Measurements from ENCODE around the gene COPS4. TPM values are rescaled to one million over a fixed set of nuclear protein-coding genes. Genes with fewer than 3 reads are reported as not detected.
"Not testable (repeated sequence)": the region's sequence is repeated elsewhere in the genome, so short reads cannot be mapped to it uniquely, and the experiment has no call there.

Gene COPS4
- total RNA-seq, 2 experiments from 2014 or later: 28.0 to 29.3 TPM

GRCh38 chr4:83108101-83108861, 73.3 kb downstream of the COPS4 start:
- Mint-ChIP-seq H3K27ac (peak overlapping the region; percentile 92), H3K27me3 (no peaks in the 10 kb centered on the region), H3K4me3 (peak overlapping the region; percentile 92), H3K4me1 (peaks cover 60% of the 10 kb centered on the region), H3K9me3 (no peaks in the 10 kb centered on the region), H3K36me3 (ENCODE audit: low read depth) (peaks cover 85% of the 10 kb centered on the region)
- CTCF ChIA-PET: interaction anchor here (0.5 to 3.8 kb wide), 3 partner anchors 16 to 145 kb away, joined by 3 to 21 read pairs (median 3); no protein-coding TSS in a partner anchor
- peak; percentile 21 for DNase-seq
- POLR2A ChIA-PET: no interaction called here

DNA sequence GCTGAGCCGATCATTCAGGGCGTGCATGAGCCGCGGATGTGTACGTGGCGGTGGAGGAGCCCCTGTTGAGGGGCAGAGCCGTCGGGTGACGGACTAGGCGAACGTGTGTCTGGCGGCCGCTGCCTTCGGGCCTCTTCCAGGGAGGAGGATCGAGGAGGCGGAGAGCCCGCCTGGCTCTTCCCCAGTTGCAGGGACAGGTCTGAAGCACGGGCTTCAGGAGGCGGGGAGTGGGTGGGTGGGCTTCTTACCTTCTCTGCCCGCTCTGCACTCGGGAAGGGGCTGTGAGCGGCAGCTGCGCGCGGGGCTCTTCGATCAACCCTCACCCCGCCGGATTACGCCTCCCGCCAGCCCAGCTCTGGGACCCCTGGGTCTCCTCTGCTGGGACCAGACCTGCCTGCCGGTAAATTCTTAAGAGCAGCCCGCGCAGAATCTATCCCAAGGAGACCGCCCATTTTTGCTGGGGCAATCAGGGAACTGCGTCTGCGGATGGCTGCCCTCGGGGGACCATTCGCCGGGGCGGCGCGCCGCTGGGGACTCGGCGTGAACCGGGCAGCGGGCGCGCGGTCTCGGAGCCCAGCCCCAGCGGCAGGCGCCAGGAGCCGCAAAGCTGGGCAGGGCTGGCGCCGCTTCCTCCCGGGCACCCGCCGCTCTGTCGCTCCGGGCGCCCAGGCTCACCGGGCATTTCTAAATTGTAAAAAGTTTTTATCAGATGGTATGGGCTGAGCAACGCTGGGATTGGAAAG, 74.7 kb downstream of the COPS4 start:
- CTCF ChIA-PET: interaction anchor here (0.5 to 3.8 kb wide), 27 partner anchors 8 to 174 kb away, joined by 3 to 25 read pairs (median 4); partner anchors contain the start of genes COPS4 and COQ2
- peaks cover 82% of the 10 kb centered on the region for H3K36me3 Mint-ChIP-seq (ENCODE audit: low read depth)

DNA sequence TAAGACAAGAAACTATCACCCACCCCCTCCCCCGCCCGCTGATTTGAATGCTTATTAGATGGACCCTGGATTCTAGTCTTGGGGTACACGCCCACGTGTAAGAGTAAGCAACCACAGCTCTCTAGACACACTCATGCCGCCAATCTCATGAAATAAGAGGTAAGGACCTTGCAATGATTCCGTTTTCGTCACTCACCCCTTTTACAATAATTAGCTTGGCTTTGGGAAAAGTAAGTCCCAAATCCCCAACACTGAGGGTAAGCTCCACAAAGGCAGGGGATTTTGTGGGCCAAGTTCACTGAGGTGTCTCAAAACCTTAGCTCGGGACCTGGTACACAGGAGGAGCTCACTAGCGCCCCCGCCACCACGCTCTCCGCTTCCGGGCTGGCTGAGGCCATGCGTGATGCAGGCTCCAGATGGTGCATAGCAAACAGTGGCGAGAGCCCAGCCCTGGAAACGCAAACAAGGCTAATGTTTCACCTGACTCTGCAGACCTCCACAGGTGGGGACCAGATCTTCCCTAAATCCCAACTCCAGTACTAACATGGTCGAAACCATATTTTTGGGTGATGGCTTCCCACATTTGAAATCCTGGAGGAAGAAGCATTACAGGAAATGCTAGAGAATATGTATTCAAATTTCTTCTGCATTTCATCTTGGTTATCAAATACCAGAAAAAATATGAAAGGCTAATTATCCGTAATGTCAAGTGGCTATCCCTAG, 75.4 kb downstream of the COPS4 start:
- peak; percentile 93 for DNase-seq
- Mint-ChIP-seq H3K27me3 (no peaks in the 10 kb centered on the region), H3K4me3 (peak overlapping the region; percentile 92), H3K4me1 (peaks cover 57% of the 10 kb centered on the region), H3K36me3 (ENCODE audit: low read depth) (peaks cover 75% of the 10 kb centered on the region), H3K27ac (peak overlapping the region; percentile 92), H3K9me3 (no peaks in the 10 kb centered on the region)
- POLR2A ChIA-PET: interaction anchor here (0.7 to 1.0 kb wide), 2 partner anchors 108 to 122 kb away, joined by 5 to 6 read pairs; no protein-coding TSS in a partner anchor
- CTCF ChIA-PET: interaction anchor here (0.5 to 3.8 kb wide), 29 partner anchors 9 to 174 kb away, joined by 3 to 25 read pairs (median 4); partner anchors contain the start of genes COPS4 and COQ2

More for the DNA sequence above, 74.7 kb downstream of the COPS4 start:
- POLR2A ChIA-PET: interaction anchor here (0.6 to 1.0 kb wide), 3 partner anchors 101 to 123 kb away, joined by 3 to 6 read pairs (median 5); no protein-coding TSS in a partner anchor
- Mint-ChIP-seq H3K27me3 (no peaks in the 10 kb centered on the region), H3K27ac (peak overlapping the region; percentile 92), H3K9me3 (no peaks in the 10 kb centered on the region), H3K4me3 (peak overlapping the region; percentile 92), H3K4me1 (peaks cover 57% of the 10 kb centered on the region)
- DNase-seq: peak; percentile 39

- ChIA-PET CTCF (interaction anchor here (0.7 to 3.8 kb wide), 22 partner anchors 9 to 173 kb away, joined by 3 to 25 read pairs (median 4); partner anchors contain the start of gene COQ2), POLR2A (interaction anchor here (1.0 kb wide), 1 partner anchor 107 kb away, joined by 5 read pairs; no protein-coding TSS in a partner anchor)
- Mint-ChIP-seq H3K36me3 (ENCODE audit: low read depth) (peaks cover 71% of the 10 kb centered on the region), H3K4me3 (peak overlapping the region; percentile 92), H3K9me3 (no peaks in the 10 kb centered on the region), H3K27me3 (no peaks in the 10 kb centered on the region), H3K4me1 (peaks cover 60% of the 10 kb centered on the region), H3K27ac (peak overlapping the region; percentile 92)
- no peak for DNase-seq
Observed at GRCh38 chr4:83110970-83111750, 76.2 kb downstream of the COPS4 start.

DNA sequence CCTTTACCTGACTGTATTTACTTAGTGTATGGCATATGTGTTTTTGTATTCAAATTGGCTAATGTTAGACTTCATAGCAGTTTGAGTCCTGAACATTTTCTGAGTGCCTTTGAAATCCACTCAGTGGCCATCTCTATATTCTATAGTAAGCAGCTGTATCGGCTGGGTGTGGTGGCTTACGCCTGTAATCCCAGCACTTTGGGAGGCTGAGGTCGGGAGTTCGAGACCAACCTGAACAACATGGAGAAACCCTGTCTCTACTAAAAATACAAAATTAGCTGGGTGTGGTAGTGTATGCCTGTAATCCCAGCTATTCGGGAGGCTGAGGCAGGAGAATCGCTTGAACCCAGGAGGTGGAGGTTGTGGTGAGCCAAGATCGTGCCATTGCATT, 76.8 kb downstream of the COPS4 start:
- H3K9me3 Mint-ChIP-seq, POLR2A ChIA-PET, H3K27me3 Mint-ChIP-seq: not testable (repeated sequence)
- DNase-seq: peak; percentile 16
- CTCF ChIA-PET: interaction anchor here (0.7 to 3.8 kb wide), 10 partner anchors 9 to 172 kb away, joined by 3 to 21 read pairs (median 3); partner anchors contain the start of gene COQ2
- H3K4me1 Mint-ChIP-seq: peaks cover 56% of the 10 kb centered on the region
- H3K36me3 Mint-ChIP-seq (ENCODE audit: low read depth): peaks cover 65% of the 10 kb centered on the region
- H3K27ac Mint-ChIP-seq: peak overlapping the region; percentile 92
- H3K4me3 Mint-ChIP-seq: peak overlapping the region; percentile 92

DNA sequence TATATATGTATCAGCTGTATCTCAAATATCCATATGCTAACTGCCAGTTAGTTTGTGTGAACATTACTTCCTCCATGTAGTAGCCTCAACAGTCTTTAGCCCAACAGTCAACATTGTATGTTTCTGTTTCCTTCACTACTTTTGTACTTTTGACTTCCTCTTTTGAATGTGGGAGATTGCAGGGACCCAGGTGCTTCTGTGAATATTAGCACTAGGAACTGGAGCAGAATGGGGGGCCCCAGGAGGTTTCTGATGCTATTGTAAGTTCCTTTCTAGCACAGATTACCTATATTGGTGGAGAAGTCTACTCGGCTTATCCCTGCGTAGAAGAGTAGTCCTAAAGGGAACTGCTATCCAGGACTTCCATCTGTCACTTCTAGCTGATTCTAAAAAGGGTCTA, 77.2 kb downstream of the COPS4 start:
- Mint-ChIP-seq H3K4me1 (peaks cover 52% of the 10 kb centered on the region), H3K9me3 (no peaks in the 10 kb centered on the region), H3K27ac (peak overlapping the region; percentile 92), H3K27me3 (no peaks in the 10 kb centered on the region), H3K36me3 (ENCODE audit: low read depth) (peaks cover 61% of the 10 kb centered on the region), H3K4me3 (peak overlapping the region; percentile 92)
- CTCF ChIA-PET: interaction anchor here (0.6 to 3.8 kb wide), 12 partner anchors 9 to 172 kb away, joined by 3 to 21 read pairs (median 4); partner anchors contain the start of gene COQ2
- DNase-seq: peak; percentile 33
- POLR2A ChIA-PET: interaction anchor here (0.6 to 1.2 kb wide), 2 partner anchors 106 to 123 kb away, joined by 3 to 5 read pairs; no protein-coding TSS in a partner anchor

GRCh38 chr4:83112678-83113428, 77.9 kb downstream of the COPS4 start:
- Mint-ChIP-seq H3K27ac (peak overlapping the region; percentile 92), H3K36me3 (ENCODE audit: low read depth) (peaks cover 56% of the 10 kb centered on the region), H3K4me3 (peak overlapping the region; percentile 92), H3K9me3 (no peaks in the 10 kb centered on the region), H3K27me3 (no peaks in the 10 kb centered on the region), H3K4me1 (peaks cover 50% of the 10 kb centered on the region)
- DNase-seq: peak; percentile 56
- POLR2A ChIA-PET: interaction anchor here (0.6 to 1.2 kb wide), 2 partner anchors 105 to 123 kb away, joined by 3 to 5 read pairs; no protein-coding TSS in a partner anchor
- CTCF ChIA-PET: interaction anchor here (0.5 to 1.7 kb wide), 13 partner anchors 9 to 148 kb away, joined by 3 to 8 read pairs (median 3); no protein-coding TSS in a partner anchor

DNA sequence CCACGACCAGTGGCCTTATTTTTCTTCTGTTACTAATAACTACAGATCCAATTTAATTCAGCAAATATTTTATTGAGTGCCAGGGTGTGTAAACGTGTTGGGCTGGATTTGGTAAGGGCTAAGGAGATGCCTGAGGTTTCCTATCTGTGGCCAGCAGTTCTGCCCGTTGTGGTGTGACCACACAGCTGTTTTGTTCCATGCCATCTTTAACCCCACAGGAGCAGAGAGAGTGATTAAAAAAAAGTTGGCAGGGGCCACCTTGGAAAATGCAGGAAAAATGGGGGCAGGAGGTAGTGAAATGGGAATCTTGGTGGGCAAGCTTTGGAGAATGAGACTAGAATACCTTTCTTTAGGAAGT, 78.4 kb downstream of the COPS4 start:
- no peaks in the 10 kb centered on the region for H3K27me3 Mint-ChIP-seq
- peaks cover 51% of the 10 kb centered on the region for H3K36me3 Mint-ChIP-seq (ENCODE audit: low read depth)
- no peaks in the 10 kb centered on the region for H3K9me3 Mint-ChIP-seq
- POLR2A ChIA-PET: interaction anchor here (1.2 kb wide), 1 partner anchor 105 kb away, joined by 5 read pairs; no protein-coding TSS in a partner anchor
- peak overlapping the region; percentile 92 for H3K4me3 Mint-ChIP-seq
- peaks cover 52% of the 10 kb centered on the region for H3K4me1 Mint-ChIP-seq
- H3K27ac Mint-ChIP-seq: peak overlapping the region; percentile 92
- CTCF ChIA-PET: interaction anchor here (0.6 to 1.7 kb wide), 8 partner anchors 8 to 147 kb away, joined by 3 to 8 read pairs (median 4); no protein-coding TSS in a partner anchor
- DNase-seq: peak; percentile 34

DNA sequence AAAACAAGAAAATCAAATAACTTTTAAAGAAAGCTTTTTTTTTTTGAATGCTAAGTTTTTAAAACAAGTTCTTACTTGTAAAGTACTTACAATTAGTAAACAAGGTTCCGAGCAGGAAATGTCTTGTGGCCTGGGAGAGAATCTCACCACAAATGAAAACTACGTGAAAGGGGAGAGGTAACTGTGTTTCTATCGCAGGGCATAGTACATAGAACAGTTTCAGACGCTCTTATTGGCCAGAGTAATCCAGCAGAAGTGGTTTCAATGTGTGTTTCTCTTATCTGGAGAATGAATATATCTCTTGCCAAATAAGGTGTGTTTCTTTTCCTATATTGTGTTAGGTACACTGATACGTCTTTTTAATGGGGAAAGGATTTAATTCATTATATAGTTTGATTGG, 79.6 kb downstream of the COPS4 start, which contains the start of gene PLAC8:
TSS of gene PLAC8 (minus strand) at position 154 of the 400 bp plus-strand sequence. CDS start 6,808 bp downstream, outside the sequence.
- DNase-seq: peak; percentile 82
- Mint-ChIP-seq H3K27ac (peak within 1 kb of the TSS; percentile 92), H3K36me3 (ENCODE audit: low read depth) (peaks cover 40% of the 10 kb centered on the region), H3K4me1 (peaks cover 49% of the 10 kb centered on the region), H3K9me3 (no peaks in the 10 kb centered on the region), H3K27me3 (no peaks in the 10 kb centered on the region), H3K4me3 (peak within 1 kb of the TSS; percentile 92)
- POLR2A ChIA-PET: no interaction called here
- CTCF ChIA-PET: interaction anchor here (0.7 to 1.8 kb wide), 5 partner anchors 9 to 98 kb away, joined by 3 to 4 read pairs (median 3); no protein-coding TSS in a partner anchor

DNA sequence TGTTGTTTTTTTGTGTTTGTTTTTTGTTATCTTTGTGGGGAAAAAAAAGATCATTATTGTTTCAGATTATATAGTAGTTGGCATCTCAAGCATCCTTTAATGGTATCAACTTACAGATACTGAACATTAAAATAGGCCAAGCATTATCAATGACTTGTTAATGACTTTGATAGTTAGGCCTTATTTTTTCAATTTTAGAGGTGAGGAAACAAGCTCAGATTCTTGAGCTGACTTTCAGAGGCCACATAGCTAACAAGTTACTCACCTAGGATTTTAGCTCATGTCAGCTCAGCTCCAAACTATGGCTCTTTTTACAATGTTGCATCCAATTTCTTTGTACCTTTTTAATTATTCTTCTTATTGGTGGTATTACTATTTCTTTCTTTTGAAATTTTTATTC, 80.0 kb downstream of the COPS4 start:
- H3K27me3 Mint-ChIP-seq: no peaks in the 10 kb centered on the region
- ChIA-PET POLR2A (interaction anchor here (0.6 kb wide), 1 partner anchor 102 kb away, joined by 6 read pairs; no protein-coding TSS in a partner anchor), CTCF (interaction anchor here (0.7 to 1.8 kb wide), 5 partner anchors 9 to 97 kb away, joined by 3 to 4 read pairs (median 3); no protein-coding TSS in a partner anchor)
- H3K27ac Mint-ChIP-seq: peak overlapping the region; percentile 89
- no peak for DNase-seq
- peaks cover 38% of the 10 kb centered on the region for H3K36me3 Mint-ChIP-seq (ENCODE audit: low read depth)
- peak overlapping the region; percentile 92 for H3K4me3 Mint-ChIP-seq
- H3K9me3 Mint-ChIP-seq: no peaks in the 10 kb centered on the region
- peaks cover 49% of the 10 kb centered on the region for H3K4me1 Mint-ChIP-seq
